ENCODE measurements around the gene HMGXB3.
"Not testable (repeated sequence)": the region's sequence is repeated elsewhere in the genome, so short reads cannot be mapped to it uniquely, and the experiment has no call there.

HMGXB3 gene

DNA sequence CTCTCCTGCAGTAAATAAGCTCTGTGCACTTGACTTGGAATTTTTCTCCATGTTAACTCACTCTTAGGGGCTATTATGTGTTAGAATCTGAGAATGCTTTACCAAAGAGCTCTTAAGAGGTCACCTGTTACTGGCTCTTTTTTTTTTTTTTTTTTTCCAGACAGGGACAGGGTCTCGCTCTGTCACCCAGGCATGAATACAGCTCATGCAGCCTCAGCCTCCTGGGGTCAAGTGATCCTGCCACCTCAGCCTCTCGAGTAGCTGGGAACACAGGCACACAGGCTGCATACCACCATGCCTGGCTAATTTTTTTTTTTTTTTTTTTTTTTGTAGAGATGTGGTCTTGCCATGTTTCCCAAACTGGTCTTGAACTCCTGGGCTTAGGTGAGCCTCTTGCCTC lies 22.1 kb downstream of the HMGXB3 start:
- peaks cover 13% of the 10 kb centered on the region for H3K4me1 Mint-ChIP-seq (ENCODE audit: low read depth)
- H3K36me3 Mint-ChIP-seq (ENCODE audit: low read depth) = peaks cover 89% of the 10 kb centered on the region
- no peak overlapping the region for H3K4me3 Mint-ChIP-seq
- H3K27ac Mint-ChIP-seq = no peak overlapping the region
- no peaks in the 10 kb centered on the region for H3K9me3 Mint-ChIP-seq
- no peaks in the 10 kb centered on the region for H3K27me3 Mint-ChIP-seq

DNA sequence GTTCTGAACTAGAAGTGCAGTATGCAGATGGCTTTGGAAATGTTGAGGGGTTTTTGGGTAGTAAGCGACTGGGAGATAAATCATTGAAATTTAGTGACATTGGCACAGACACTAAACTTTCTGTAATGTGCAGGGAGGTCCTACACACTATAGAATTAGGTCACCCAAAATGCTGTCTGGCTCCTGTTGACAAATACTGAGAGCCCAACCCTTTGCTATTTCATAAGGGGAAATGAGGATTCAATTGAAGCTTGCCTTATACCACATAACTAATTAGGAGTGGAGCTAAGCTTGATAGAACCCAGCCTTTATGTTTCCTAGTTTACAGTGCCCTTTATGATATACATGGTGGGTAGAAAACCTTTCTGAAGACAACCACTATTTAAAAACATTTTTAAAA lies 22.6 kb downstream of the HMGXB3 start:
- Mint-ChIP-seq H3K27me3 (no peaks in the 10 kb centered on the region), H3K9me3 (no peaks in the 10 kb centered on the region), H3K4me3 (no peak overlapping the region), H3K27ac (no peak overlapping the region), H3K36me3 (ENCODE audit: low read depth) (peaks cover 89% of the 10 kb centered on the region), H3K4me1 (ENCODE audit: low read depth) (peaks cover 13% of the 10 kb centered on the region)

DNA sequence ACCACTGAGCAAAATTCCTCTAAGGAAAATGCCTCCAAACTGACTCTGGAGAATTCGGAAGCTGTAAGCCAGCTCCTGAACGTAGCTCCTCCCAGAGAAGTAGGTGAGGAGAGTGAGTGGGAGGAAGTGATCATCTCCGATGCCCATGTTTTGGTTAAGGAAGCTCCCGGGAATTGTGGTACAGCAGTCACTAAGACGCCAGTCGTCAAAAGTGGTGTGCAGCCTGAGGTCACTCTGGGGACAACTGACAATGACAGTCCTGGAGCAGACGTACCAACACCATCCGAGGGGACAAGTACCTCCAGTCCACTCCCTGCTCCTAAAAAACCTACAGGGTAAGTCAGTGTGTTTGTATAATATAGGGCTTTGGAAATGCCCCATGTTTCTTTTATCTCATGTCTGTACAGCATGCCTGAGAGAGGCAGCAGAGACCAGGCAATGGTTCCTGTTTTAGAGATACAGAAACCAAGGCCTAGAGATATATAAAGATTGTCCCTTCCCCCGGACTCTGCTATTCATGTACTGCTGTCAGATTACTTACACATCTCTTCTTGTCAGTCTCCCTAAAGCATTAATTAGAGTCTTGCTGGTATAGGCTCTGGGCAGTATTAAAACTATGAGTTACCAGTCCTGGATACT lies 23.9 kb downstream of the HMGXB3 start:
- Mint-ChIP-seq H3K9me3 (no peaks in the 10 kb centered on the region), H3K4me3 (no peak overlapping the region), H3K36me3 (ENCODE audit: low read depth) (peaks cover 78% of the 10 kb centered on the region), H3K4me1 (ENCODE audit: low read depth) (peaks cover 13% of the 10 kb centered on the region), H3K27me3 (no peaks in the 10 kb centered on the region), H3K27ac (no peak overlapping the region)

DNA sequence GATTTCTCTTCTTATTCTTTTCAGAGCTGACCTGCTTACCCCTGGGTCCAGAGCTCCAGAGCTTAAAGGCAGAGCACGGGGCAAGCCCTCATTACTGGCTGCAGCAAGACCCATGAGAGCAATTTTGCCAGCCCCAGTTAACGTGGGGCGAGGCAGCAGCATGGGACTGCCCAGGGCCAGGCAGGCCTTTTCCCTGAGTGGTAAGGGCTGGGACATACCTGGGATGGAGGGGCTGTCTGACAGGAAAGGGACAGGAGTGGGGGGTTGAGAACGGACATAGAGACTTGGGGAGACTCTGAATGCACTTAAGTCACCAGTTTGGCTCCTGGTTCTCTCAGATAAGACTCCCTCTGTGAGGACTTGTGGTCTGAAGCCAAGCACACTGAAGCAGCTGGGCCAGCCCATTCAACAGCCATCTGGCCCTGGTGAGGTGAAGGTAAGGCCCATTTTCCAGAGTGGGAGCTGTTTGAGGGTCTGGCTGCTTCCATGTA lies 26.2 kb downstream of the HMGXB3 start:
- no peaks in the 10 kb centered on the region for H3K27me3 Mint-ChIP-seq
- no peak overlapping the region for H3K4me3 Mint-ChIP-seq
- peaks cover 74% of the 10 kb centered on the region for H3K36me3 Mint-ChIP-seq (ENCODE audit: low read depth)
- H3K4me1 Mint-ChIP-seq (ENCODE audit: low read depth) = peaks cover 5% of the 10 kb centered on the region
- no peak overlapping the region for H3K27ac Mint-ChIP-seq
- H3K9me3 Mint-ChIP-seq = no peaks in the 10 kb centered on the region

DNA sequence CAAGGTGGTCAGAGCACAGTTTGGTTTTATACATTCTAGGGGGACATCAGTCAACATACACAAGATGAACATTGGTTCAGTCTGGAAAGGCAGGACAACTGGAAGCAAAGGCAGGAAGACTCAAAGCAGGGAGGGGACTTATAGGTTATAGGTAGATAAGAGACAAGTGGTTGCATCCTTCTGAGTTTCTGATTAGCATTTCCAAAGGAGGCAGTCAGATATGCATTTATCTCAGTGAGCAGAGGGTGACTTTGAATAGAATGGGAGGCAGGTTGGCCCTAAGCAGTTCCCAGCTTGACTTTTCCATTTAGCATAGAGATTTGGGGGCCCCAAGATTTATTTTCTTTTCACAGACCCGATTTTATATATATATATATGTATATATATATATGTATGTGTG lies 27.5 kb downstream of the HMGXB3 start:
- not testable (repeated sequence) for H3K4me1 Mint-ChIP-seq (ENCODE audit: low read depth)

DNA sequence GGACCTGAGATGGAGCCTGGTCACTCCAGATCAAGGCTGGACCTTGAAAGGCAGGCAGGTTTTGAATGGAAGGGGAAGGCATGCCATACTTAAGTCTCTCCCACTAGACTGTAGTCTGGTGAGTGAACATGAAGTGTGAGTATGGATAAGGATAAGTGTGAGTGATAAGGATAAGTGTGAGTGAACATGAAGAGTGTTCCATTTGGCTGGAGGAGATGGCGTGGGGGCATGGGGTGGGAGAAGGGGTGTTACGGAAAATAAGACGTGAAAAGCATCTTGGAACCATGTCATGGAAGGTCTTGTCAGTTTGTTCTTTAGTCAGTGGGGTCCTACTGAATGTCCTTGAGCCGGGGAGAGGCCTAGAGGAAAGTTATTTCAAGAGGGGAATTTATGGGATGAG lies 32.8 kb downstream of the HMGXB3 start:
- Mint-ChIP-seq H3K4me3 (no peak overlapping the region), H3K36me3 (ENCODE audit: low read depth) (peaks cover 73% of the 10 kb centered on the region), H3K27me3 (no peaks in the 10 kb centered on the region), H3K27ac (no peak overlapping the region), H3K4me1 (ENCODE audit: low read depth) (no peaks in the 10 kb centered on the region), H3K9me3 (no peaks in the 10 kb centered on the region)

More for the DNA sequence above, 27.5 kb downstream of the HMGXB3 start:
- not testable (repeated sequence) for H3K9me3 Mint-ChIP-seq, H3K4me3 Mint-ChIP-seq, H3K27ac Mint-ChIP-seq, H3K27me3 Mint-ChIP-seq
- peaks cover 69% of the 10 kb centered on the region for H3K36me3 Mint-ChIP-seq (ENCODE audit: low read depth)

DNA sequence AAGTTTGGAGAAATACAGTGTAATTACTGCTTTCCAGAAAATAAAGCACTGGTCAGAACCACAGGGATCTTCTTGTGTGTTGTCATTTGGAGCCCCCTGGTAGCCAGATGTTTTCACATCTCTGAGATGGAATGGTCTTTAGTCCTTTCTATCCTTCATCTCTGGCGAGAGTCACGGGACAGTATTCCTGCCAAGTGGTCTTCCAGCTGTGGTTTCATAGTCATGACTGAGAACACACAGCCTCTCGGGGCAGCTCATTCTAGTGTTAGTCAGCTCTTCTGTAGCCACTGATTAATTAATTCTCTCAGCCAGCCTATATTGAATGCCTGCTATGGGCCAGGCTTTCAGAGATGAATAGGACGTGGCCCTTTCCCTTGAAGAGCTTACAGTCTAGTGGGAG lies 34.1 kb downstream of the HMGXB3 start:
- Mint-ChIP-seq H3K36me3 (ENCODE audit: low read depth) (peaks cover 79% of the 10 kb centered on the region), H3K9me3 (no peaks in the 10 kb centered on the region), H3K4me3 (no peak overlapping the region), H3K27ac (no peak overlapping the region), H3K27me3 (no peaks in the 10 kb centered on the region), H3K4me1 (ENCODE audit: low read depth) (no peaks in the 10 kb centered on the region)

DNA sequence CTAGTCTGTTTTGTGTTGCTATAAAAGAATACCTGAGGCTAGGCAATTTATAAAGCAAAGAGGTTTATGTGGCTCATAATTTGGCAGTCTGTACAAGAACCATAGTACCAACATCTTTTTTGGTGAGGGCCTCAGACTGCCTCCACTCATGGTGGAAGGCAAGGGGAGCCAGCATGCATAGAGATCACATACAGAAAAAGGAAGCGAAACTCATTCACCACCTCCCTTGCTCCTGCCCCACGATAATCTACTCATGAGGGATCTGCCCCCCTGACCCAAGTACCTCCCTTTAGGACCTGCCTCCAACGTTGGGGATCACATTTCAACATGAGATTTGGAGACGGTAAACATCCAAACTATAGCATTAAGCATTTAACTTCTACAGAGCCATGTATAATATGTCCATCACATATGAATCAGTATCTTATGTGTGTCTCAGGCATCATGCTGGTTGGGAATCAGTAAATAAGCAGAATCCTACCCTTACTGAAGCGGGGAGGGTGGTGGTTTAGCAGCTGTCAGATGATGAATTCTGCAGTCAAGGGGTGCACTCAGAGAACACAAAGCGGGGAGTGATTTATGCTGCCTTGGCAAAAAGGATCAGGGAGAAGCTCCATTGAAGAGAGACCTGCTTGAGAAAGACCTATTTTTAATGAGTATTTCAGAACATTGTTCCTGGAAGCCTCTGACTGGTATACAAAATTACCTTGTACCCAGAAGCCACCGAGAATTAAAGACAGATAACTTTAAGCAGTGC lies 34.8 kb downstream of the HMGXB3 start:
- H3K36me3 Mint-ChIP-seq (ENCODE audit: low read depth) = peaks cover 81% of the 10 kb centered on the region
- no peak overlapping the region for H3K27ac Mint-ChIP-seq
- H3K4me1 Mint-ChIP-seq (ENCODE audit: low read depth) = no peaks in the 10 kb centered on the region
- no peaks in the 10 kb centered on the region for H3K27me3 Mint-ChIP-seq
- no peak overlapping the region for H3K4me3 Mint-ChIP-seq
- no peaks in the 10 kb centered on the region for H3K9me3 Mint-ChIP-seq

DNA sequence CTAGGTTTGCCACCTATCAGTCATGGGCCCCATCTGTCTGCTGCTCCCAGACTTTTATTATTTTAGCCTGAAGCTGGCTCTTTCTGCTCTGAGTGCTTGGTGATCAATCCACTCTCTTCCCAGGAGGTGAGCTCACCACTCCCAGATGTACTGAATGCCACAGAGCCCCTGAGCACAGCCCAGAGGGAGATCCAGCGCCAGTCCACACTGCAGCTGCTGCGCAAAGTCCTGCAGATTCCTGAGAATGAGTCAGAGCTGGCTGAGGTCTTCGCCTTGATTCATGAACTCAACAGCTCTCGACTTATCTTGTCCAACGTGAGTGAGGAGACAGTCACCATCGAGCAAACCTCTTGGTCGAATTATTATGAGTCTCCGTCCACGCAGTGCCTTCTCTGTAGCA lies 36.0 kb downstream of the HMGXB3 start:
- Mint-ChIP-seq H3K36me3 (ENCODE audit: low read depth) (peaks cover 84% of the 10 kb centered on the region), H3K4me3 (no peak overlapping the region), H3K27ac (no peak overlapping the region), H3K27me3 (no peaks in the 10 kb centered on the region), H3K4me1 (ENCODE audit: low read depth) (no peaks in the 10 kb centered on the region), H3K9me3 (no peaks in the 10 kb centered on the region)

DNA sequence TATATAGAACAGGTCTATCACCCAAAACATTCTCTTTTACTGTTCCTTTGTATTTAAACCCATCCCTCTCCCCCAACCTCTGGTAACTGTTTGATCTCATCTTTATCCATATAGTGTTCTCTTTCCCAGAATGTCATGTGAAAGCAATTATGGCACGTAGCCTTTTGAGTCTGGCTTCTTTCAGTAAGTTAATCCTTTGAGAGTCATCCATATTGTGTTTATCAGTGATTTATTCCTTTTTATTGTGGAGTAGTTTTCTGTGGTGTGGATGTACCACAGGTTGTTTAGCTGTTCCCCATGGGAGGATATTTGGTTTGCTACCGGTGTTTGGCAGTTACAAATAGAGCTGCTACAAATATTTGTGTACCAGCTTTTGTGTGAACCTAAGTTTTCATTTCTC lies 38.0 kb downstream of the HMGXB3 start:
- peaks cover 15% of the 10 kb centered on the region for H3K4me1 Mint-ChIP-seq (ENCODE audit: low read depth)
- no peak overlapping the region for H3K4me3 Mint-ChIP-seq
- no peaks in the 10 kb centered on the region for H3K27me3 Mint-ChIP-seq
- H3K27ac Mint-ChIP-seq = no peak overlapping the region
- peaks cover 88% of the 10 kb centered on the region for H3K36me3 Mint-ChIP-seq (ENCODE audit: low read depth)
- H3K9me3 Mint-ChIP-seq = no peaks in the 10 kb centered on the region

DNA sequence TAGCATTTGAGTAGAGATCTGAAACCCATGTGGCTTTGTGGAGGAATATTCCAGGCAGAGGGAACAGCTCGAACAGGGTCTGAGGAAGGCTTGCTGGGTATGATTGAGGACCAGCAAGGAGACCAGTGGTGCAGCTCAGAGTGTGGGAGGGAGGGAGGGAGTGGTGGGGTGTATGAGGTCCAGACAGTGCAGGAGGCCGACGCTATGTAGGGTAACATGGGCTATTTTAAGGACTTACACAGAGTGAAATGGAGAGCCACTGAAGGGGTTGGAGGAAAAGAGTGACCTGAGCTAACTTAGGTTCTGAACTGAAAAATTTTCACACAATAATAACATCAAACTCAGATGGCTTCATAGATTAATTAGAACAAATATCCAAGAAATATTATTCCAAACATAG lies 41.9 kb downstream of the HMGXB3 start:
- no peak overlapping the region for H3K4me3 Mint-ChIP-seq
- no peaks in the 10 kb centered on the region for H3K27me3 Mint-ChIP-seq
- H3K27ac Mint-ChIP-seq = no peak overlapping the region
- no peaks in the 10 kb centered on the region for H3K9me3 Mint-ChIP-seq
- peaks cover 79% of the 10 kb centered on the region for H3K36me3 Mint-ChIP-seq (ENCODE audit: low read depth)
- H3K4me1 Mint-ChIP-seq (ENCODE audit: low read depth) = peaks cover 27% of the 10 kb centered on the region

DNA sequence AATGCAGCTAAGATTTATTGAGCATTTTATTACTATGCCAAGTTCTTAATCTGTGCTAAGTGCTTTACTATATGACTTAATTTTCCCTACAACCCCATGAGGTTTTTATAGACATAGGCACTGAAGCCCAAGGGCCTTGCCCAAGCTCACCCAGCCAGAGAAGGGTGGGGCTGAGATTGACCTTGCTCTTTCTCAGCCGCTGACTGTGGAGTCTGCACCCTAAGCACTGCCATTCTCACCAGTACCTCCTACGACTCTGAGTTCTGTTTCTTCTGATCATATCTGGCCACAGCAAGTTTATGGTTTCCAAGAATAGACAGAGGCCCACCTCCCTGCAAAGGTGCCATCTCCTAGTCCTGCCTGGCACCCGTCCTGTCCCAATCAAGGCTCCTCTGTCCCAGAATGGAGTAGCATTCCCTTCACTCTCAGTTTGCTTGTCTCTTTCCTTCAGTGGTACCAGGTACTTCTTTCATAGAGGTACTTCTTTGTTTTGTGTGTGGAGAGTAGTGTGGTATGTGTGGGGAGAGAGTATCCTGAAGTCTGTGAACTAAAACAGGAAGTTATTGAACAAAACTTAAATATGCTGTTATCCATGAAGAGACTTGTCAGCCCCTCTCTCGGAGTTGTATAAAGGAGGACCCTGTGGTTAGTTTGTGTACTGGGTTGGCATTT lies 43.3 kb downstream of the HMGXB3 start:
- Mint-ChIP-seq H3K4me3 (no peak overlapping the region), H3K27me3 (no peaks in the 10 kb centered on the region), H3K27ac (peak overlapping the region; percentile 18), H3K9me3 (no peaks in the 10 kb centered on the region), H3K4me1 (ENCODE audit: low read depth) (peaks cover 27% of the 10 kb centered on the region), H3K36me3 (ENCODE audit: low read depth) (peaks cover 79% of the 10 kb centered on the region)

DNA sequence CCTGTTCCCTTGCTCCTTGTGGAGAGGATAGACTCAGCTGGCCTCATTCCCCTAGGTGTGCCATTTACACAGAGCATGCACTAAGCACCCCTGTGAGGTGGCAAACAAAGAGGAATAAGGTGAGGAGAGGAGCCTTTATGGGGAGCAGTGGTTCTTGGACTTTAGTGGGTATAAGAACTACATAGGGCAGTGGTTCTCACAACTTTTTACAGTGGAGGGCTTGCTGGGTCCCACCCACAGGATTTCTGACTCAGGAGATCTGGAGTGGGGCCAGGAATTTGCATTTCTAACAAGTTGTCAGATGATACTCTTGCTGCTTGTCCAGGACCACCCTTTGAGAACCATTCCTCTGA lies 43.8 kb downstream of the HMGXB3 start:
- no peaks in the 10 kb centered on the region for H3K27me3 Mint-ChIP-seq
- no peak overlapping the region for H3K27ac Mint-ChIP-seq
- no peak overlapping the region for H3K4me3 Mint-ChIP-seq
- peaks cover 84% of the 10 kb centered on the region for H3K36me3 Mint-ChIP-seq (ENCODE audit: low read depth)
- H3K9me3 Mint-ChIP-seq = no peaks in the 10 kb centered on the region
- peaks cover 27% of the 10 kb centered on the region for H3K4me1 Mint-ChIP-seq (ENCODE audit: low read depth)

DNA sequence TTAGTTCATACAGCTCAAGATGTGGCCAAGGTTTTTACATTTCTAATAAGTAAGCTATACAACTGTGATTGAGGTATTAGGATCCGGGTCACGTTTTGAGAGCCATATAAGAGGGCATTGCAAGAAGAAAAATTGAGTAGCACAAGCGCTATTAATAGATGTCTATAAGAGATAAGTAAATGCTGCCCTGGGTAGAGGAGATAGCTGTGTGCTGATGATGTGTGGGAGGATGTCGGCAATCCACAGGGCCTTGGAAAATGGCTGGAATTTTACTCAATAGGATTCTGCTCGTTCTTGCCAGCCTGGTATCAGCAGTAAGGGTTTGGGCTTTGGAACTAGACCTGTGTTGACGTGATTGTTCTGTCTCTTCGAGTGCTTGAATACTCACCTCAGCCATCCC lies 44.2 kb downstream of the HMGXB3 start:
- Mint-ChIP-seq H3K27me3 (no peaks in the 10 kb centered on the region), H3K27ac (no peak overlapping the region), H3K36me3 (ENCODE audit: low read depth) (peaks cover 84% of the 10 kb centered on the region), H3K4me3 (no peak overlapping the region), H3K4me1 (ENCODE audit: low read depth) (peaks cover 27% of the 10 kb centered on the region), H3K9me3 (no peaks in the 10 kb centered on the region)

DNA sequence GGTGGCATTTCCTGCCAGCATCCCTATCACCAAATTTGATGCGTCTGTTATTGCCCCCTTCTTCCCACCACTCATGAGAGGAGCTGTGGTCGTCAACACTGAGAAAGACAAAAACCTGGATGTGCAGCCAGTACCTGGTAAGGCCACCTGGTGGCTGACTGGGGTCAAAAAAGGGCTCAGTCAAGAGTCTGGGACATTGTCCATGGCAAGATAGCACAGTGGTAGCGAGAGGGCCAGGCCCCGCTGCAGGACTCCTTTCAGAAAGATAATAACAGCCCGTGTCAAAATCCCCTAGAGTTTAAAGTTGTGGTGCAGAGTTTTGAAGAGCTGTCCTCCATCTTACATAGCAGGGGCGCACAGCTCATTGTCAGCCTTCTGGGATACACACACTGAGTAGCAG lies 45.0 kb downstream of the HMGXB3 start:
- H3K9me3 Mint-ChIP-seq = no peaks in the 10 kb centered on the region
- no peaks in the 10 kb centered on the region for H3K27me3 Mint-ChIP-seq
- H3K4me1 Mint-ChIP-seq (ENCODE audit: low read depth) = peaks cover 27% of the 10 kb centered on the region
- H3K27ac Mint-ChIP-seq = no peak overlapping the region
- peaks cover 84% of the 10 kb centered on the region for H3K36me3 Mint-ChIP-seq (ENCODE audit: low read depth)
- no peak overlapping the region for H3K4me3 Mint-ChIP-seq

All from stimulated activated naive CD8-positive, alpha-beta T cell treated with anti-CD3 and anti-CD28 coated beads, Interleukin-15, Interleukin-2, amounts not matched to agents 100 ng/mL and 50 ng/mL, for 24 hours (primary cell).